ENCODE measurements around the gene TMEM167B. TPM values are rescaled to one million over a fixed set of nuclear protein-coding genes. Genes with fewer than 3 reads are reported as not detected.
A peak's percentile ranks its signal among the peaks of the same experiment; 100 is the strongest.

The TMEM167B gene
- total RNA-seq, 1 experiment from 2014 or later = 23.6 TPM

- no TSS peak for BruUV-seq (replicated peaks)
- Histone ChIP-seq H3K4me2 (no peak overlapping the region), H3K9me2 (ENCODE audit: insufficient read depth) (no peaks in the 10 kb centered on the region)
Measured at GRCh38 chr1:109137958-109138357, 47.4 kb downstream of the TMEM167B start.

GRCh38 chr1:109138358-109138757 lies 47.8 kb downstream of the TMEM167B start:
- DNase-seq = no peak
- intact Hi-C loops (cut with micrococcal nuclease; ENCODE audit: unreplicated experiment) = no loop called here

More at GRCh38 chr1:109137958-109138357, 47.4 kb downstream of the TMEM167B start:
- intact Hi-C loops (cut with micrococcal nuclease; ENCODE audit: unreplicated experiment) = no loop called here
- TF ChIP-seq, protein P1, sequence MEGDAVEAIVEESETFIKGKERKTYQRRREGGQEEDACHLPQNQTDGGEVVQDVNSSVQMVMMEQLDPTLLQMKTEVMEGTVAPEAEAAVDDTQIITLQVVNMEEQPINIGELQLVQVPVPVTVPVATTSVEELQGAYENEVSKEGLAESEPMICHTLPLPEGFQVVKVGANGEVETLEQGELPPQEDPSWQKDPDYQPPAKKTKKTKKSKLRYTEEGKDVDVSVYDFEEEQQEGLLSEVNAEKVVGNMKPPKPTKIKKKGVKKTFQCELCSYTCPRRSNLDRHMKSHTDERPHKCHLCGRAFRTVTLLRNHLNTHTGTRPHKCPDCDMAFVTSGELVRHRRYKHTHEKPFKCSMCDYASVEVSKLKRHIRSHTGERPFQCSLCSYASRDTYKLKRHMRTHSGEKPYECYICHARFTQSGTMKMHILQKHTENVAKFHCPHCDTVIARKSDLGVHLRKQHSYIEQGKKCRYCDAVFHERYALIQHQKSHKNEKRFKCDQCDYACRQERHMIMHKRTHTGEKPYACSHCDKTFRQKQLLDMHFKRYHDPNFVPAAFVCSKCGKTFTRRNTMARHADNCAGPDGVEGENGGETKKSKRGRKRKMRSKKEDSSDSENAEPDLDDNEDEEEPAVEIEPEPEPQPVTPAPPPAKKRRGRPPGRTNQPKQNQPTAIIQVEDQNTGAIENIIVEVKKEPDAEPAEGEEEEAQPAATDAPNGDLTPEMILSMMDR (conservative IDR thresholded peaks at IDR 0.05) = no peak
- ChIA-PET POLR2A (ENCODE audit: unreplicated experiment) (no interaction called here), CTCF (no interaction called here)
- H3K4me1 ChIP-seq (replicated peaks; ENCODE audit: insufficient read depth) = no peaks in the 10 kb centered on the region
- no peaks in the 10 kb centered on the region for H3K9me3 ChIP-seq (ENCODE audit: insufficient read depth, low read depth)
- H3K4me3 ChIP-seq = no peak overlapping the region
- H3K79me2 ChIP-seq (ENCODE audit: low read depth) = no peaks in the 10 kb centered on the region
- peak in 1 of 2 experiments; percentile 28 for DNase-seq
- no peaks in the 10 kb centered on the region for H3K27me3 ChIP-seq (ENCODE audit: insufficient read depth, low read depth)
- H2AFZ ChIP-seq = no peak overlapping the region
- H3K36me3 ChIP-seq (ENCODE audit: low read depth) = no peaks in the 10 kb centered on the region
- H3F3A ChIP-seq (ENCODE audit: insufficient read depth, low read depth) = peaks cover 5% of the 10 kb centered on the region; the same call in 1 of the 2 replicates
- H4K20me1 ChIP-seq (ENCODE audit: insufficient read depth) = no peaks in the 10 kb centered on the region
- no peak overlapping the region for H3K27ac ChIP-seq

GRCh38 chr1:109140392-109140791 lies 49.8 kb downstream of the TMEM167B start:
- Histone ChIP-seq H3K36me3 (ENCODE audit: low read depth) (no peaks in the 10 kb centered on the region), H3K79me2 (ENCODE audit: low read depth) (no peaks in the 10 kb centered on the region), H3K4me3 (no peak overlapping the region), H2AFZ (no peak overlapping the region), H3F3A (ENCODE audit: insufficient read depth, low read depth) (peaks cover 8% of the 10 kb centered on the region; the same call in 1 of the 2 replicates), H3K4me2 (no peak overlapping the region), H3K4me1 (replicated peaks; ENCODE audit: insufficient read depth) (no peaks in the 10 kb centered on the region), H3K27ac (no peak overlapping the region), H3K27me3 (ENCODE audit: insufficient read depth, low read depth) (no peaks in the 10 kb centered on the region), H3K9me2 (ENCODE audit: insufficient read depth) (no peaks in the 10 kb centered on the region), H3K9me3 (ENCODE audit: insufficient read depth, low read depth) (no peaks in the 10 kb centered on the region), H4K20me1 (ENCODE audit: insufficient read depth) (no peaks in the 10 kb centered on the region)
- CTCF ChIA-PET = no interaction called here
- TF ChIP-seq EZH2 (IDR thresholded peaks at IDR 0.05; ENCODE audit: low read depth) = no peak
- TF ChIP-seq, protein P1 (conservative IDR thresholded peaks at IDR 0.05) = no peak
- intact Hi-C loops (cut with micrococcal nuclease; ENCODE audit: unreplicated experiment) = no loop called here
- POLR2A ChIA-PET (ENCODE audit: unreplicated experiment) = no interaction called here
- DNase-seq = peak in 1 of 2 experiments; percentile 8
- no TSS peak for BruUV-seq (replicated peaks)

More at GRCh38 chr1:109138358-109138757, 47.8 kb downstream of the TMEM167B start:
- Histone ChIP-seq H3F3A (ENCODE audit: insufficient read depth, low read depth) (peaks cover 5% of the 10 kb centered on the region; the same call in 1 of the 2 replicates), H2AFZ (no peak overlapping the region), H3K27me3 (ENCODE audit: insufficient read depth, low read depth) (no peaks in the 10 kb centered on the region), H3K36me3 (ENCODE audit: low read depth) (no peaks in the 10 kb centered on the region), H3K9me2 (ENCODE audit: insufficient read depth) (no peaks in the 10 kb centered on the region), H3K4me3 (no peak overlapping the region), H3K79me2 (ENCODE audit: low read depth) (no peaks in the 10 kb centered on the region), H3K27ac (no peak overlapping the region), H3K9me3 (ENCODE audit: insufficient read depth, low read depth) (no peaks in the 10 kb centered on the region), H4K20me1 (ENCODE audit: insufficient read depth) (no peaks in the 10 kb centered on the region), H3K4me1 (replicated peaks; ENCODE audit: insufficient read depth) (no peaks in the 10 kb centered on the region), H3K4me2 (no peak overlapping the region)
- POLR2A ChIA-PET (ENCODE audit: unreplicated experiment) = no interaction called here
- no TSS peak for BruUV-seq (replicated peaks)
- CTCF ChIA-PET = no interaction called here
- no peak for TF ChIP-seq EZH2 (IDR thresholded peaks at IDR 0.05; ENCODE audit: low read depth)
- TF ChIP-seq, protein P1 (conservative IDR thresholded peaks at IDR 0.05) = no peak

All from PC-9 (cell line).